ENCODE measurements around the gene SLIT3.

DNA sequence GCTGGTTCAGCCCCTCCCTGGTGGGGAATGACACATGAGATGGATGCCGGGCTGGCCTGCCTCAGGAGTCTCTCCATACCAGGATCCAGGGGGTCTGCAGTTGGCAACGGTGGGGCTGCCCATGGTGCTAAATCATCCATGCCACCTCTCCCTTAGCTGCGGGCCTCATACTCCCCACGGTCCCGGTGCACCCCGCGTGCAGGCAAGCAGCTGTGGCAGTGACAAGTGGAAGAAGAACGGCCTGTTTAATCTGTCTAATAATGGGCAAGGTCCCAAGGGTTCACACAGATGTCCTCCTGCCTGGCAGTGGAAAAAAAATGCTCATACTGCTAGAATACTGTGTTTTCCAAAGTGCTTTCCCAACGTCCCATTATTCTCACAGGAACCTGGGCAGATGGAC is 524.9 kb downstream of the SLIT3 start:
- no peak for TF ChIP-seq CTCF (IDR thresholded peaks at IDR 0.05; ENCODE audit: low read depth, low read length)
- TF ChIP-seq EZH2phosphoT487 (IDR thresholded peaks at IDR 0.05; ENCODE audit: low read depth): no peak
